SK-N-SH treated with all-trans-retinoic acid at 6 μM for 48 hours (cell line): ENCODE results near the gene GTF2E1.

Source experiments
- ATAC-seq: fragments of 200-7000 bp; cut with Tn5 transposase; 3 replicates; pipeline ENCODE4 v1.9.1; 2020; ENCODE audit warnings: mild to moderate bottlenecking, moderate library complexity
- ARNTL ChIP-seq: fragments of 450-650 bp; formaldehyde crosslinking; IDR thresholded peaks from 2 replicates; pipeline ENCODE4 v1.5.0; 2020; ENCODE audit warnings: low read depth, mild to moderate bottlenecking, moderate library complexity, borderline replicate concordance
- BACH2 ChIP-seq: fragments of 250-450 bp; sonication (Bioruptor Pico); IDR thresholded peaks from 2 replicates; pipeline ENCODE4 v1.9.0; 2021; ENCODE audit warnings: mild to moderate bottlenecking, borderline replicate concordance
- CREB5 ChIP-seq: fragments of 250-450 bp; sonication (Bioruptor Pico); IDR thresholded peaks from 2 replicates; pipeline ENCODE4 v1.5.1; 2020; ENCODE audit warnings: low read depth, mild to moderate bottlenecking, moderate library complexity
- CSRNP3 ChIP-seq: fragments of 250-450 bp; sonication (Bioruptor Pico); IDR thresholded peaks from 2 replicates; pipeline ENCODE4 v1.5.1; 2021; ENCODE audit warnings: mild to moderate bottlenecking, moderate library complexity
- ESRRG ChIP-seq: fragments of 250-450 bp; sonication (Bioruptor Pico); IDR thresholded peaks from 2 replicates; pipeline ENCODE4 v1.6.1; 2021; ENCODE audit warnings: mild to moderate bottlenecking
- GLIS3 ChIP-seq: fragments of 250-450 bp; sonication (Bioruptor Pico); IDR thresholded peaks from 2 replicates; pipeline ENCODE4 v1.5.0; 2020; ENCODE audit warnings: mild to moderate bottlenecking, moderate library complexity
- OSR1 ChIP-seq: fragments of 250-450 bp; sonication (Bioruptor Pico); IDR thresholded peaks from 2 replicates; pipeline ENCODE4 v1.8.0; 2022; ENCODE audit warnings: moderate library complexity, mild to moderate bottlenecking, inconsistent platforms
- PATZ1 ChIP-seq: fragments of 250-450 bp; sonication (Bioruptor Pico); IDR thresholded peaks from 2 replicates; pipeline ENCODE4 v1.8.0; 2020; ENCODE audit warnings: mild to moderate bottlenecking, moderate library complexity, borderline replicate concordance
- PPARA ChIP-seq: fragments of 250-450 bp; sonication (Bioruptor Pico); IDR thresholded peaks from 2 replicates; pipeline ENCODE4 v1.5.0; 2020; ENCODE audit warnings: mild to moderate bottlenecking, borderline replicate concordance
- SNAI2 ChIP-seq: fragments of 250-450 bp; sonication (Bioruptor Pico); IDR thresholded peaks from 2 replicates; pipeline ENCODE4 v1.5.0; 2020; ENCODE audit warnings: mild to moderate bottlenecking, moderate library complexity
- TCF4 ChIP-seq: fragments of 250-450 bp; sonication (Bioruptor Pico); IDR thresholded peaks from 2 replicates; pipeline ENCODE4 v1.8.0; 2021; ENCODE audit warnings: mild to moderate bottlenecking, moderate library complexity, borderline replicate concordance
- TOX ChIP-seq: fragments of 250-450 bp; sonication (Bioruptor Pico); IDR thresholded peaks from 2 replicates; pipeline ENCODE4 v1.8.0; 2021; ENCODE audit warnings: mild to moderate bottlenecking, moderate library complexity, borderline replicate concordance
- TSHZ2 ChIP-seq: fragments of 250-450 bp; sonication (Bioruptor Pico); IDR thresholded peaks from 2 replicates; pipeline ENCODE4 v1.5.0; 2020; ENCODE audit warnings: mild to moderate bottlenecking, moderate library complexity
- ZFP3 ChIP-seq: fragments of 250-450 bp; sonication (Bioruptor Pico); IDR thresholded peaks from 2 replicates; pipeline ENCODE4 v1.5.0; 2020; ENCODE audit warnings: mild to moderate bottlenecking, moderate library complexity
- ZFP30 ChIP-seq: fragments of 450-650 bp; formaldehyde crosslinking; IDR thresholded peaks from 2 replicates; pipeline ENCODE4 v1.5.0; 2022; ENCODE audit warnings: mild to moderate bottlenecking, moderate library complexity
- ZNF565 ChIP-seq: fragments of 450-650 bp; formaldehyde crosslinking; conservative IDR thresholded peaks from 2 replicates; pipeline ENCODE4 v1.5.0; 2020; ENCODE audit warnings: low read depth, mild to moderate bottlenecking, moderate library complexity
- ZNF70 ChIP-seq: fragments of 450-650 bp; formaldehyde crosslinking; IDR thresholded peaks from 2 replicates; pipeline ENCODE4 v1.5.0; 2020; ENCODE audit warnings: mild to moderate bottlenecking, moderate library complexity
- ZNF8 ChIP-seq: fragments of 450-650 bp; formaldehyde crosslinking; IDR thresholded peaks from 2 replicates; pipeline ENCODE4 v1.5.0; 2020; ENCODE audit warnings: mild to moderate bottlenecking, moderate library complexity

Gene GTF2E1

GRCh38 chr3:120797857-120798256 is 55.3 kb downstream of the GTF2E1 start:
- ATAC-seq, result no peak
- TF ChIP-seq TSHZ2 (CRISPR knock-in tag), result no peak
- no peak for TF ChIP-seq SNAI2 (CRISPR knock-in tag)
- no peak for TF ChIP-seq ZNF70
- TF ChIP-seq OSR1 (CRISPR knock-in tag), result no peak
- no peak for TF ChIP-seq ARNTL
- TF ChIP-seq PATZ1 (CRISPR knock-in tag), result no peak
- no peak for TF ChIP-seq TOX (CRISPR knock-in tag)

GRCh38 chr3:120798346-120798745 is 55.8 kb downstream of the GTF2E1 start:
- ATAC-seq, result no peak
- TF ChIP-seq TSHZ2 (CRISPR knock-in tag) (no peak), TOX (CRISPR knock-in tag) (no peak), ZFP3 (CRISPR knock-in tag) (no peak), TCF4 (CRISPR knock-in tag) (no peak), ZNF70 (no peak), OSR1 (CRISPR knock-in tag) (no peak), SNAI2 (CRISPR knock-in tag) (no peak), PPARA (CRISPR knock-in tag) (no peak), PATZ1 (CRISPR knock-in tag) (no peak), ARNTL (no peak), ZNF565 (CRISPR knock-in tag) (no peak)

GRCh38 chr3:120800625-120801024 is 58.1 kb downstream of the GTF2E1 start:
- TF ChIP-seq PPARA (CRISPR knock-in tag) (no peak), ZFP30 (CRISPR knock-in tag) (no peak), ZNF8 (CRISPR knock-in tag) (no peak), ARNTL (no peak), ZNF565 (CRISPR knock-in tag) (no peak), CSRNP3 (CRISPR knock-in tag) (no peak)
- TF ChIP-seq, all 23 proteins: peak for 0
- no peak for ATAC-seq

- no peak for TF ChIP-seq PPARA (CRISPR knock-in tag)
- TF ChIP-seq GLIS3 (CRISPR knock-in tag), result no peak
- no peak for TF ChIP-seq CSRNP3 (CRISPR knock-in tag)
- TF ChIP-seq ZNF565 (CRISPR knock-in tag), result no peak
- TF ChIP-seq CREB5 (CRISPR knock-in tag), result no peak
- no peak for TF ChIP-seq ESRRG (CRISPR knock-in tag)
- no peak for TF ChIP-seq BACH2 (CRISPR knock-in tag)
- no peak for TF ChIP-seq SNAI2 (CRISPR knock-in tag)
- ATAC-seq, result no peak
Observed at GRCh38 chr3:120801484-120801883, 58.9 kb downstream of the GTF2E1 start.
